Transverse colon (tissue), 4 donors: Measurements from ENCODE around the gene TPO. TPM values are rescaled to one million over a fixed set of nuclear protein-coding genes. Genes with fewer than 3 reads are reported as not detected.

Experiments used
- DNase-seq: peaks from one replicate; pipeline ENCODE4 v3.0.0-alpha.2; 2019
- H3K27ac ChIP-seq, 4 donors: fragments of 200-600 bp; sonication (generic); 2 replicates each; pipeline ENCODE4 v1.5.1; 2016 to 2018; ENCODE audit warnings: inconsistent platforms in 4 of 4
- H3K27me3 ChIP-seq: fragments of 200-600 bp; sonication (generic); 2 replicates; pipeline ENCODE4 v1.5.1; 2017; ENCODE audit warnings: inconsistent platforms
- H3K36me3 ChIP-seq, 4 donors: fragments of 200-600 bp; sonication (generic); 2 replicates each; pipeline ENCODE4 v1.5.1; 2017 to 2019; ENCODE audit warnings: inconsistent platforms in 4 of 4
- H3K4me1 ChIP-seq, 4 donors: fragments of 200-600 bp; sonication (generic); 2 replicates each; pipeline ENCODE4 v1.5.1; 2017 to 2020; ENCODE audit warnings: inconsistent platforms in 4 of 4
- H3K4me3 ChIP-seq, 4 donors: fragments of 200-600 bp; sonication (generic); 1 replicate in 1 of 4; 2 replicates in 3 of 4; pipeline versions ENCODE4 v1.5.1 to v1.6.1; 2017 to 2019; ENCODE audit warnings: inconsistent platforms in 4 of 4
- H3K9me3 ChIP-seq, 2 donors: fragments of 200-600 bp; sonication (generic); 2 replicates each; pipeline ENCODE4 v1.5.1; 2017 to 2019; ENCODE audit warnings: inconsistent platforms in 2 of 2
- CTCF ChIP-seq, 5 experiments: fragments of 200-600 bp in 3 of 5; fragments of 450-650 bp in 2 of 5; sonication (generic) in 3 of 5; IDR thresholded peaks; 1 replicate in 2 of 5; 2 replicates in 3 of 5; pipeline ENCODE4 v1.5.1; 2016 to 2017; ENCODE audit warnings: antibody characterized with exemption in 5 of 5, inconsistent platforms in 3 of 5, mild to moderate bottlenecking in 2 of 5, moderate library complexity in 1 of 5
- EP300 ChIP-seq: sonication (generic); formaldehyde crosslinking; IDR thresholded peaks from one replicate; pipeline ENCODE4 v1.6.1; 2017; ENCODE audit warnings: antibody characterized with exemption, low read depth
- POLR2A ChIP-seq: fragments of 450-650 bp; IDR thresholded peaks from one replicate; pipeline ENCODE4 v1.6.1; 2016; ENCODE audit warnings: antibody characterized with exemption, mild to moderate bottlenecking, moderate library complexity
- POLR2AphosphoS5 ChIP-seq, 3 donors: sonication (generic); formaldehyde crosslinking; IDR thresholded peaks; one replicate each; pipeline ENCODE4 v1.6.1; 2016; ENCODE audit warnings: antibody characterized with exemption in 3 of 3
- WGBS, 2 donors: methylation state at CpG; one replicate each; pipeline ENCODE4 v1.1.5; 2018; ENCODE audit warnings: low coverage in 1 of 2; 5-methylcytosine and 5-hydroxymethylcytosine counted together
- in situ Hi-C, 4 donors: fragments of 200-750 bp; cut with MboI; loops; one replicate each; pipeline versions ENCODE4 v1.15.0 to v1.15.1; 2017; ENCODE audit warnings: low sequenced_read_pairs in 3 of 4, low pct_ligation_motif_present in 1 of 4, low pct_unique_long_range_greater_than_20kb in 1 of 4
- intact Hi-C: fragments of 100-400 bp; cut with DNase I; formaldehyde crosslinking; loops from one replicate; pipeline ENCODE4 v1.15.1; 2023; ENCODE audit warnings: low total_unique reads
- total RNA-seq, 4 donors: library from RNA; depleted of rRNA; stranded (reverse); fragments of >200 nt; gene quantifications; one replicate each; pipeline ENCODE4 v1.1.0, GENCODE V29; 2016

Gene TPO
- total RNA-seq, 4 donors from 2014 or later = 1.4 to 5.8 (median 3.8) TPM

- no peak for TF ChIP-seq CTCF (IDR thresholded peaks at IDR 0.05)
- Histone ChIP-seq H3K27me3 (no peaks in the 10 kb centered on the region), H3K27ac (no peak overlapping the region), H3K9me3 (no peaks in the 10 kb centered on the region), H3K4me1 (peaks cover 0 to 5% (median 0%) of the 10 kb centered on the region in 4 donors), H3K4me3 (no peak overlapping the region), H3K36me3 (no peaks in the 10 kb centered on the region)
- WGBS, 2 donors = 94% methylated on average over 17 of the region's 17 CpGs; no CpG with 5 or more reads in 1 of the 2 donors
- DNase-seq = no peak
- in situ Hi-C loops = loop anchor here in 3 of 4 donors (25.0 kb wide), 2 partner anchors 152 to 177 kb away; partner anchors contain the start of gene PXDN (in 2 of the 3)
- intact Hi-C loops = loop anchor here (5.0 kb wide), 1 partner anchor 167 kb away; no protein-coding TSS in a partner anchor
Measured at GRCh38 chr2:1585635-1586034, 172.4 kb downstream of the TPO start.

DNA sequence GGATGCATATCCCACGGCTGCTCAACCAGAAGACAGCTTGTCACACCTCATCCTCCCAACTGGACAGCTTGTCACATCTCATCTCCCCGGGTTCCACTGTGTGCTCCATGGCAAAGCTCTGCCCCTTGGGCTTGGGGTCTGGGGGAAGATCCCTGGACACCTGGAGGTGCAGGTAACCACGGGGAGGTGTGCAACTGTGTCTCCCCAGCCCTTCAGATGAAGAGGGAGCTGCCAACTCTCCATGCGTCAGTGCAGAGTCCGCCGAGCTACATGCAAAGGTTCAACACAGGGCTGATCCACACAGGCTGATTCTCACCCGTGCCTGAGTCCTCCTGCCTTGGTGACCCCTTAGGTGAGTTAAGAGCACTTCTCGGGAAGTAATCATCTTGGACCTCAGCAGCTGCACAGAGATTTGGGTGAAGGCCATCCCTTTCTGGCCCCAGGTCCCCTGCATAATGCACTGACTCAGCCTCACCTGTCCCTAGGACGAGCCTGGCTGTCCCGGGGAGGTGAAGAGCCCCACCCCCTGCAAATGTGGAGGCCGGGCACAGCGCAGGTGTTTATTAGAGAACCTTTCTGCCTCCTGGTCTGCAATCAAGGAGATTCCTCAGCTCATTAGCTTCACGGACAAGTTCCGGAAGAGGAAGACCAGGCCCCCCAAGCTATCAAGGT lies 173.1 kb downstream of the TPO start:
- in situ Hi-C loops (loop anchor here in 3 of 4 donors (25.0 kb wide), 2 partner anchors 151 to 176 kb away; partner anchors contain the start of gene PXDN (in 2 of the 3)), intact Hi-C loops (loop anchor here (5.0 kb wide), 1 partner anchor 166 kb away; no protein-coding TSS in a partner anchor)
- DNase-seq = no peak
- Histone ChIP-seq H3K4me3 (no peak overlapping the region), H3K4me1 (peaks cover 0 to 5% (median 0%) of the 10 kb centered on the region in 4 donors), H3K9me3 (no peaks in the 10 kb centered on the region), H3K27me3 (no peaks in the 10 kb centered on the region), H3K36me3 (no peaks in the 10 kb centered on the region), H3K27ac (no peak overlapping the region)
- TF ChIP-seq POLR2A (no peak), CTCF (IDR thresholded peaks at IDR 0.05) (no peak), POLR2AphosphoS5 (IDR thresholded peaks at IDR 0.05) (no peak), EP300 (no peak)
- WGBS, 2 donors = 76% methylated on average over 13 of the region's 14 CpGs; no CpG with 5 or more reads in 1 of the 2 donors

DNA sequence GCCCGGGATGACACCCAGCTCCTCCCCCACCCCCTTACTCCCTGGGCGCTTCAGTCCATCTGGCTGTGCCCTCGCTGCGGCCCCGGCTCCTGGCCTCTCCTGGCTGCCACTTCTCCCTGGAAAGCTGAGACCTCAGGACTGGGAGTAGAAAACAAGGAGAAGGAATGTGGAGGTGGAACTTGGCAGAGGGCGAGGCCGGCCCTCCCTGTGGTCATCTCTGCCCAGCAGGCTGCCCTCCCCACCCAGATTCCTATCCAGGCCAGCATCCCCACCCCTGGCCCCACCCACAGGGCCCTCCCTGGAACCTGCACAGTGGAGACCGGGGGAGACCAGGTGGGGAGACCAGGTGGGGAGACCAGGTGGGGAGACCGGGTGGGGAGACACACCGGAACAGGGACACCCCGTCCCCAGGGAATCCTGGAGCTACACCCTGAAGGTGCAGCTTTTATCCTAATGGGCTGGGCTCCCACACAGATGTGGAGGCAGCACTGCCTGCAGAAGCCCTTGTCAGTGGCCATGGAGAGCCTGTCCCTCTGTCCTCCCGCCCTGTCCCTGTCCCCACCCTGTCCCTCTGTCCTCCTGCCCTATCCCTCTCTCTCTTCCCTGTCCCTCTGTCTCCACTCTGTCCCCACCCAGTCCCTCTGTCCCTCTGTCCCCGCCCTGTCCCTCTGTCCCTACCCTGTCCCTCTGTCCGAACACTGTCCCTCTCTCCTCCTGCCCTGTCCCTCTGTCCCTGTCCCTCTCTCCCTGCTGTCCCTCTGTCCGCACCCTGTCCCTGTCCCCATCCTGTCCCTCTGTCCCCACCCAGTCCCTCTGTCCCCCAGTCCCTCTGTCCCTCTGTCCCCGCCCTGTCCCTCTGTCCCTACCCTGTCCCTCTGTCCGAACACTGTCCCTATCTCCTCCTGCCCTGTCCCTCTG lies 173.9 kb downstream of the TPO start:
- Histone ChIP-seq H3K4me1 (peaks cover 0 to 10% (median 4%) of the 10 kb centered on the region in 4 donors), H3K27me3 (no peaks in the 10 kb centered on the region), H3K9me3 (no peaks in the 10 kb centered on the region), H3K36me3 (no peaks in the 10 kb centered on the region), H3K27ac (no peak overlapping the region), H3K4me3 (no peak overlapping the region)
- TF ChIP-seq POLR2A (no peak), EP300 (no peak), CTCF (IDR thresholded peaks at IDR 0.05) (no peak), POLR2AphosphoS5 (IDR thresholded peaks at IDR 0.05) (no peak)
- no peak for DNase-seq
- intact Hi-C loops (loop anchor here (5.0 kb wide), 1 partner anchor 165 kb away; no protein-coding TSS in a partner anchor), in situ Hi-C loops (loop anchor here in 3 of 4 donors (25.0 kb wide), 2 partner anchors 150 to 175 kb away; partner anchors contain the start of gene PXDN (in 2 of the 3))
- WGBS, 2 donors = 62 to 77% methylated on average over 6 to 15 of the region's 17 CpGs
